Measurements from ENCODE around the gene CAND1.

- TF ChIP-seq TAF1 (IDR thresholded peaks at IDR 0.05; ENCODE audit: borderline replicate concordance, low read depth, low read length) (no peak), POLR2AphosphoS5 (IDR thresholded peaks at IDR 0.05; ENCODE audit: low read depth, low read length) (no peak)
These were observed 96.0 kb downstream of the CAND1 start for GRCh38 chr12:67365131-67365530.

All from GM12892 (cell line).